Measurements from ENCODE around the gene TIMP1.
"Not testable (repeated sequence)": the region's sequence is repeated elsewhere in the genome, so short reads cannot be mapped to it uniquely, and the experiment has no call there.

TIMP1 gene

DNA sequence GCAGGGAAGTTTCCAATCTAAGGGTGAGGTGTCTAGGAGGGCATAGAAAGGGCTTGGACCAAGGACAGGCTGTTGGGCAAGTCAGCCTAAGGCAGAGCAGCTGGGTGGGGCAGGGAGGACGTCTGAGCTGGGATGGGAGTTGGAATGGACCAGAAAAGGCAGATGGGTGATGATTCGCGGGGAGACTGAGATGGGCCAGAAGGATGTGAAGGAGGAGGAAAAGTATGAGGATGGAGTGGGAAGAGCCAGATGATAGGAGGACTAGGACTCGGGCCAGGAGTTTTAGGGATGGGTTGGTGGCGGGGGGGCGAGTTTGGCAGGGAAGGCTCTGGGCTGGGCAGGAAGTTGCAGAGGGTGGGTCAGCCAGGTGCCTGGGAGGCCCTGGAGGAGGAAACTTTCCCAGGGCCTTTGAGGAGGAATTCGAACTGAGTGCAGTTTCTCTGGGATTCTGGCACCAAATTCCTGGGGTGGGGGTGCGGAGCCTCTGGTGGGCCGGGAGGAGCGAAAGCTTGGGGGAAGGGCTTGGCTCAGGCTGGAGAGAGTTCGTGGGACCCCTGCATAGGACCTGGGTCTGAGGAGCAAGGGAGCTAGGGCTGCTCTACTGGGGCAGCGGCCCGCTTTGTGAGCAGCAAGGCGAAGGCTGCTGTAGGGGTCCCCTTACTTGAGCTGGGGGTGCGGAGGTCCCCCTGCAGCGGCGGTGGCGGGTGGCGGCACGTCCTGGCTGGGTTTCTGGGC lies 8.7 kb upstream of the TIMP1 start:
- DNase-seq (ENCODE audit: low read depth) = no peak

DNA sequence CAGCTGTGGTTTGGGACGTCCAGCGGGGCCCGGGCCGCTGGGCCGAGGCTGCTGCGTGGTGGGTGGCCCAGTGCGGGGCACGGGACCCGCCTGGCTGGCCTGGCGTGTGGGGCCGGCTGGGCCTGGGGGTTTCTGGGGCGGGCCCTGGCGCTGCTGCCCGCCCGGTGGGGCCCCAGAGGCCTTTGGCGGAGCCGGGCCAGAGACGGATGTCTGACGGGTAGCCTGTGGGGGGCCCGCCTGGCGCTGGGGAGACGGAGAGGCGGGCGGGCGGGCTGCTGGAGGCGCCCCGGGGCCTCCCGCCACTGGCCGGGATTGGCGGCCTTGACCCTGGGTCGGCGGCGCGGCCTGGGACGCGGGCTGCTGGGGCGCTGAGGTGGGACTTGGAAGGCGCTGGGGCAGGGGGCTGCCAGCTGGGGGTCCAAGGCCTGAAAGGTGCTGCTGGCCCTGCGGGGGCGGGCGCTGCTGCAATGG lies 8.1 kb upstream of the TIMP1 start:
- DNase-seq (ENCODE audit: low read depth) = no peak

DNA sequence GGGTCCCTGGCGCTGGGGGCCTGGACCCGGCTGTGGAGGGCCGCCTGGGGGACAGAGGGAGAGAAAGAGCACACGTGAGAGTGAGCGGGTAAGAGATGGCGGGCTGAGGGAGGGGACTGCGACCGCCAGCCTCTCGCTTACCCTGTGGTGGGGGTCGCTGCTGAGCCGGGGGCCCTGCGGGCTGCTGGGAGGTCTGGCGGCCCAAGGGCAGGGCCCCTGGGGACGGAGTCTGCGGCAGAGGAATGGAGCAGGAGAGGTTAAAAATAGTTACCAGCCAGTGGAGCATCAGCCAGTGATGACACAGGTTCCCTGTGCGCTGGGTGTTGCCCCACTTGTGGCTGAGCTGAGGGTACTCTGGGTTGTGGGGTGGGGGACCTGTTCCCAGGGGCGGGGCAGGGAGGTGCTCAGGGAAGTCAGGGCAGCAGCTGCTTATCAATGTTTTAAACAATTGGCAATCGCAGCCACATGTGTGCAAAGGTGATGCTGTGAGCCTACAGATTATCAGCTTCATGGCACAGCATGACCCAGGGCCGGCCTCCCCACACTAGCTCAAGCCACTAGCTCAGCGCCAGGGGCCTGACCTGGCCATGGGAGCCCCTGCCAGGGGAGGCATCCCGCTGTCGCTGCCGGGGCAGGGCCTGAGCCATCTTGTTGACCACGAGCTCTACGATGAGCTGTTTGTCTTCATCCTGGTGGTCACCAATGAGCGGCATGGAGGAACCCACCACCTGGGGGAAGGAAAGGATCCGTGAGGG lies 7.5 kb upstream of the TIMP1 start:
- no peak for DNase-seq (ENCODE audit: low read depth)

DNA sequence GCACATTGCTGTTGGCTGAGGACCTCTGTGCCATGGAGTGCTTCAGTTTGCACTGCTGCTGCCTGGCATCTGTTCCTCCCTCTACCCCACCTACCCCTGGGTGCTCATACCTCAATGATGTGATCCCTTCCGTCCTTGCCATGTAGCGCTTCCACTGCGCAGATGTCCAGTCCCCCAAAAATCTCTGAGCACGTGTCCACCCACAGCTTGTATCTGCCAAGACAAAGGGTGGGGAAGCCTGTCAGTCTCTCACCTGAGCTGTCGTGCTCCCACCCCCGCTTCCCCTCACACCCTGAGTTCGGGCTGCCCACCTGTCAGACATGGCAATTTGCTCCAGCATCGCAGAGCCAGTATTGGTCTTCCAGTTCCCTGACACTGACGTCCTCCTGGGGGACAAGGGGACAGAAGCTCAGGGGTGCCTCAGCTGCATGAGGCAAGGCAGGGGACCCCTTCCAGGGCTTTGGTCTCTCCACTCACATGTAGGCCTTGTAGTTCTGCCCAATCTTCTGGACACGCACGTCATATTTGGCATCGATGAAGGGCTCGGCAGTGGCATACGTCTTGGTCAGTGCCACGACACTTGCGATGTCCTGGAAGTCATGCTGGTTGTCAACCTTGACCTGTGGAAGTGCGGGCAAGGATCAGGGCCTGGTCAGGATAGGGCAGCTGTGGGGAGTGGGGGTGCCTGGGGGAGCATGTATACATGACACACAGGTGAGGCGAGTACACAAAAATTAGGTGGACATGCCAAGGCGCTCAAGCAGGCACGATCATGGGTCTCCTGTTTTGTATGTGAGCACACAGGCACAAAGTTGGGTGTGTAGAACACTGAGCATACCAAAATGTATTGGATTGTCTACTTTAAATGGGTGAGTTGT lies 6.0 kb upstream of the TIMP1 start:
- DNase-seq (ENCODE audit: low read depth) = no peak

DNA sequence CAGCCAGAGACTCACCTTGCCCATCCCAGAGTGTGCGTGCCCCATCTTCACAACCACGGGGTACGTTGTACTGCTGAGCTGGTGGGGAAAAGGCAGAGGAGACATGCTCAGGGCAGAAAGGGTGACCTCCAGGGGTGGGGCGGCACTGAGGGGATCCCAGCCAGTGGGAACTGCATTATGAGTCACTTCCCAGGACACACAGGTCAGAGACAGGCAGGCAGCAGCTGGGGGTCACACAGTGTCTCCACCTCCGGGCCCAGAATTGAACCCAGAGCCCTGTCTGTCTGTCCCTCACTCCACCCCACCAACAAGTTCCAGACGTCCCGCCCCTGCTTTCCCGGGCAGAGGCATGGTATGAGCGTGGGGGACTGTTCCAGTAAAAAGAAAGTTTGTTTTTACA lies 4.8 kb upstream of the TIMP1 start:
- DNase-seq (ENCODE audit: low read depth) = no peak

DNA sequence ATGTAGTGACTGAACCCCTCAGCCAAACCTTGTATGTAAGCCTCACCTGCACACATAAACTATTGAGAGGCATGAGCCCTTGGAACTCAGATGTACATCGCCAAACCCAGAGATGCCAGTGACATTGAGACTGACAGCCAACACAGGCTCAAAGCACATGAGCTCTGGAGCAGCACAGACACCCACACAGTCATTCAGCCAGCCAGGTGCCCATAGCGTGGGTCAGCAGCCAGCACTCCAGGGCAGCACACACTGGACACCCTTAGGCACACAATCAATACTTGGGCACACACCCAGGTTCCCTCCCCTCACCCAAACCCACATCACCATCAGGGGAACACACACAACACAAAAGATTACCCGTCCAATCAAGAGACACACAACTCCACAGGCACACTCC lies 4.3 kb upstream of the TIMP1 start:
- no peak for DNase-seq (ENCODE audit: low read depth)

DNA sequence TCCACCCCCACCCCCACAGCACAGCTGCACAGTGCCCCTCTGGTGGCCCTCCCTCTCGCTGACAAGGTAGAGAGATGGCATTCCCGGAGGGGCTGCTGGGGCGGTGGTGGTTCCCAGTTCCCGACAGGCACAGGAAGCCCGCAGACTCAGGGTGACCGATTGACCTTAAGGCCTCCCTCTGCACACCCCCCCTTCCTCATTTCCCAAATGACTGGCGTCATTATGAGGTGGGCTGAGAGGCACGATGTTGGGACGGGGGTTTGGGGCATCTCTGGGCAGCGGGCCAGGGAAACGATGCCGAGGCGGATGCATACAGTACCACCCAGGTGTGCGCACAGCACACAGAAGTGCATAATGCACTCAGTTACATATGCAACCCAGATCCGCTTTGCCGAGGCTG lies 3.5 kb upstream of the TIMP1 start:
- DNase-seq (ENCODE audit: low read depth) = no peak

DNA sequence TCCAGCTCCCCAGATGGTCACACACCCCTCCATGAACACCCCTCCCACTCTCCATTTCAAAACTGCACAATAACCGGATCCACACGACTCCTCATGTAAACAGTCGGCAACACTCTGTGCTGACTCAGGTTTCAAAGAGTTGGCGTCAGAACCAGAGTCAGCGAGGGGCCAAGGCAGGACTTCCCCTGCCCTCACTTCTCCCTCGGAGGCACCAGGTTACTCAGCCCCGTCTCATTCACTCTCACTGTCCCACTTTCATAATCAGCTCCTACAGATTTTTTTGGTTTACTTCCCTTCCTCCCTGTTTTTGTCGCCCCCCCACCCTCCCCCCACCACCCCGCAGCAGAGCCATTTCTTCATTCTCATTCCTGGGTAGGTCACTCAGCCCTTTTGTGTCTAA lies 2.7 kb upstream of the TIMP1 start:
- no peak for DNase-seq (ENCODE audit: low read depth)

DNA sequence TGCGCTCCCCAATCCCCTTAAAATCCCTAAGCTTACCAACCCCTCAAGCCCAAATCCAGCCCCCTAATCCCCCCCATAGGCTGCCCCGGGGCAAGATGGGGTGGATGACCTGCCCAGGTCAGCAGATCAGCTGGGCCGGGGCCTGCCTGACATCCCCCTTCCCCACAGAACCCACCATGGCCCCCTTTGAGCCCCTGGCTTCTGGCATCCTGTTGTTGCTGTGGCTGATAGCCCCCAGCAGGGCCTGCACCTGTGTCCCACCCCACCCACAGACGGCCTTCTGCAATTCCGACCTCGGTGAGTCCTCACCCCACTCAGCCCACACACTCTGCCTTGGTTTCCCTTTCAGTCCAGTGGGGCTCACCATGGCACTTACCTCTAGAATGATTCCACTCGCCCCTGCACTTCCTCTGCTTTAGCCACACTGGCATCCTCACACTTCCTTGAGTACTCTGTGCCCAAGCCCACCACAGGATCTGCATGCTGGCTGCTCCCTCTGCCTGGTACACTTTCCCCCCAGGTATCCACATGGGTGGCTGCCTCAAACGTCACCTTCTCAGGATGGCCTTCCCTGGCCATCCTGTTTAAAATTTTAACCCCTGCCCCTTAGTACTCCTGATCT lies 1.1 kb downstream of the TIMP1 start:
- DNase-seq (ENCODE audit: low read depth) = no peak

DNA sequence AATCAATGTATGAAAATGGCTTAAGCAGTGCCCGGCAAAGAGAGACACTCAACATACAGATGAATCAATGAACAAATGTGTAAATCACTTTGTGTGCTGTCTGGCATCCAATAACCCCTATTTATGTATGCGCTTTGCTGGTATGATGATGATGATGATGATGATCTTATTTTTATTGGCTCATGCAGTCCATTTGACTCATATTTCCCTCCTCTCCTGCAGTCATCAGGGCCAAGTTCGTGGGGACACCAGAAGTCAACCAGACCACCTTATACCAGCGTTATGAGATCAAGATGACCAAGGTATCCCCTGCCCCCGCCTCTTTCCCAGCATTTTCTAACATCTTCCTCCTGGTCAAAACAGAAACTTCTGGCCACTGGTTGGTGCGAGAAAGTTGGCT lies 2.5 kb downstream of the TIMP1 start:
- DNase-seq (ENCODE audit: low read depth) = no peak

DNA sequence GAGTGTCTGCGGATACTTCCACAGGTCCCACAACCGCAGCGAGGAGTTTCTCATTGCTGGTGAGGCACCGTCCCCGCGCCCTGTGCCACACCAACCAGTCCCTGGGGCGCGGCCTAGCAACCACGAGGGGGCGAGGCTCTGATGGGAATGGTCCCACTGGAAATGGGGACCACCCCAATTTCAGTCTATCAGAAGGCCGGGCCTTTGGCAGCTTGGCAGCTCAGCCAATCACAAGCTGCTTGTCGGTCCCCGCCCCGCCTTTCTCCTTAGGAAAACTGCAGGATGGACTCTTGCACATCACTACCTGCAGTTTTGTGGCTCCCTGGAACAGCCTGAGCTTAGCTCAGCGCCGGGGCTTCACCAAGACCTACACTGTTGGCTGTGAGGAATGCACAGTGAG lies 3.0 kb downstream of the TIMP1 start:
- DNase-seq (ENCODE audit: low read depth) = no peak

DNA sequence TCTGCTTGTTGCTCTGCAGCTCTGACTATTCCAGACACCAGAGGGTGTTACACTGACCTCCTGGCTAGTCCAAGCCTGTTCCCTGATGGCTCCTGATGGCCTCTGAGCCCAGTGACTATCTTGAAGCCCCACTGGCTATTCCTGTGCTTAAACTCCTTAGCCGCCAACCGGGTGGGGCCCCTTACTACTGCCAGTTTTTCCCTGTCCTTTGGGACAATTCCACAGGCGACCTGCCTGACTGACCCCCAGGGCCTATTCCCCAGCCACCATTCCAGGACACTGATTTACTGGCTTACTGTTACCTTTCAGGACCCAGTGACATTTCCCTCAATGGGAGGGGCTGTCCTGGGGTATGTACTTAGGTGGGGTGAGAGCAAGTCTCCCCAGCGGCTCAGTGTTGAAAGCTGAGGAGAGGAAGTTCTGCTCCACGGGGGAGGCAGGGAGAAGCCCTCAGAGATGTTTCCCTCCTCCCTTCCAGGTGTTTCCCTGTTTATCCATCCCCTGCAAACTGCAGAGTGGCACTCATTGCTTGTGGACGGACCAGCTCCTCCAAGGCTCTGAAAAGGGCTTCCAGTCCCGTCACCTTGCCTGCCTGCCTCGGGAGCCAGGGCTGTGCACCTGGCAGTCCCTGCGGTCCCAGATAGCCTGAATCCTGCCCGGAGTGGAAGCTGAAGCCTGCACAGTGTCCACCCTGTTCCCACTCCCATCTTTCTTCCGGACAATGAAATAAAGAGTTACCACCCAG lies 4.0 kb downstream of the TIMP1 start:
- no peak for DNase-seq (ENCODE audit: low read depth)

DNA sequence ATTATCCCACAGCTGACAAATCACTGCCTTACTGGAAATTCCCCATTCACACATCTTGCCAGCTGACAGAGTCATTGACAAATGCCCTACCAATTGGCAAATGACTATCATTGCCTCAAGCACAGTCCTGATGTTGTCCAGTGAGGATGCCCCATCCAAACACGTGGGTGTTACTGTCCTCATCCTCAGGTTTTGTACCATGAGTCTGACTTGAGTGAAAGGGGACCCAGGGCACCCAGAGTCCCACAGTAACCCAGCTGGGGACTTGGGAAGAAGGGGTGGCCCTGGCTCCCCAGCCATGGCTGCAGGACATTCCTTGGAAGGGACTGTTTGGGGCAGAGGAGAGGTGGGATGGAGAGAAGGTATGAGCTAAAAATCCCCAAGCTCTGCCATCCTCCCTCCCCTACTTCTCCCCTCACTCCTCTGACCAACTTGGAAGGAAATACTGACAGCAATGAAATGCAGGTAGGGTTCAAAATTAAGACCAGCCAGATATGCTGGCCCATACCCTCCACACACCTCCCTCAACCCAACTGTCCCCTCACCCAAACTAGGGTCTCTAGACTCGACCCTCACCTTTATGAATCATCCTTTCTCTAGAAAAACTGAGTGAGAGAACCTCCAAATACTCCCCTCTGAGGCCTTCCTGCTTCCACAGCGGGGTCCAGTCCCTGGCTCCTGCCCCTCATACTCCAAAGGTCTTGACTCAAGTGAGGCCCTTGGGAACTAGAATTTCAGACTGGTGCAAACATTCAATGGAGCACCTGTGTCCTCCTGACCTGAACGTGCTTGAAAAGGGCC lies 5.1 kb downstream of the TIMP1 start:
- DNase-seq (ENCODE audit: low read depth) = no peak

DNA sequence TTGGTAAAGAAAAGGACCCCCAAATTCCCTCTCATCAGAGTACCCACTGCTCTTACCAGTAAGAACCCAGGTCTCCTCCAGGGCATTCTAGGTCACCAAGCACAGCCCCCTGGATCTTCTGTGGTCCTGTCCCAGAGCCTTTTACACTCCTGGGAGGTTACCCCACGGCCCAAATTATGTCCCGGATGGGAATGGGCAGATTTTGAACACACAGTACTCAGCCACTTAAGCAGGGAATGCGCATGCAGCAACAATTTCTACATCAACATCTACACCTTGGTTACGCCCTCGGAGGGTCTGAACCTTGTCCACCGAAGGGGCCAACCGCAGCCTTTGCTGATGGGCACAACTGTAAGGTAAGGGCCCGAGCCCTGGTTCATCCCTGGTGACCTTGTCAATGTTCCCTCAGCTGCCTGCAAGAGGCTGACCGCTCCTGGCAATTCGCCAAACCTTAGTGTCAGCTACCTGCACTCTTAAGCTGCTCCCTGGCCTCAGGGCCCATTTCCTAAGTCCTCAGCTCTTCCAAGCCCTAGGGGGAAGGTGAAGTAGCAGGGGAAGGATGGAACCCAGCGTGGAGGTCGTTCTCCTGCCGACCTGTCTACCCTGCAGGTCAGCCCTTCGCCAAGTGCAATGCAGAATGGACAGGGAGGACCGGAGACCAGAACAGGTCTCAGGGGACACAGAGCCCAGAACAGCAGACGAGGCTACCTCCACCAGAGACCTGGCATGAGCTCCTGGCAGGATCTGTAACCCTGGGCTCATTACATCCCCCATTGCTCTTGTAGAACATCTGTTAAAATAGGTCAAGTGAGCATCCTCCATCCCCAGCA lies 5.9 kb downstream of the TIMP1 start:
- no peak for DNase-seq (ENCODE audit: low read depth)

DNA sequence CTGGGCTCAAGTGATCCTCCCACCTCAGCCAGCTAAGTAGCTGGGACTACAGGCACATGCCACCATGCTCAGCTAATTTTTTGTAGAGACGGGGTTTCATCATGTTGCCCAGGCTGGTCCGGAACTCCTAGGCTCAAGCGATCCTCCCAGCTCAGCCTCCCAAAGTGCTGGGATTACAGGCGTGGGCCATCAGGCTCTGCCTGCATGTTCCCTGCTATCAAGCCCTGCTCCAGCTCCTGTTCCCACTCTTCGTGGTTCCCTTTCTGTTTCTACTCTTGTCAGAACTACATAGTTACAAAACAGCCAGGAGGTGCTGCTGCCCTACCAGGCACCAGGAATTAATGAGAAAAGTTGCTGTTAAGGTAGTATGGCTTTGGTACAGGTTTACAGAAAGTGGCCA lies 8.7 kb downstream of the TIMP1 start:
- no peak for DNase-seq (ENCODE audit: low read depth)

DNA sequence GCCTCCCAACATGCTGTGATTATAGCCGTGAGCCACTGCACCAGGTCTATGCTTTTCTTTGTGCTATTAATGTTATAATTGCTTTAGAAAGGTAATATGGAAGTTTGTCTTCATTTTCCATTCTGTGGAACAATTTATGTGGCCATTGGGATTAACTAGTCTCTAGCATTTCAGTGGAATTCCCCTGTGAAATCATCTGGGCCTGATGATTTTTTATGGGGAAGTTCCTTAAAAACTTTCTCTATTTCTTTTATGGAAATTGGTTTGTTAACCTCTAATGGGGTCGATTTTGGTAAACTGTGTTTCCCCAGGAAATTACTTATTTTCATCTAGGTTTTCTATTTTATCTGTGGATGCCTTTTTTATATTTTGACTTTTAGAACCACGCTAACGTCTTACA lies 11.3 kb downstream of the TIMP1 start:
- no peak for DNase-seq (ENCODE audit: low read depth)

DNA sequence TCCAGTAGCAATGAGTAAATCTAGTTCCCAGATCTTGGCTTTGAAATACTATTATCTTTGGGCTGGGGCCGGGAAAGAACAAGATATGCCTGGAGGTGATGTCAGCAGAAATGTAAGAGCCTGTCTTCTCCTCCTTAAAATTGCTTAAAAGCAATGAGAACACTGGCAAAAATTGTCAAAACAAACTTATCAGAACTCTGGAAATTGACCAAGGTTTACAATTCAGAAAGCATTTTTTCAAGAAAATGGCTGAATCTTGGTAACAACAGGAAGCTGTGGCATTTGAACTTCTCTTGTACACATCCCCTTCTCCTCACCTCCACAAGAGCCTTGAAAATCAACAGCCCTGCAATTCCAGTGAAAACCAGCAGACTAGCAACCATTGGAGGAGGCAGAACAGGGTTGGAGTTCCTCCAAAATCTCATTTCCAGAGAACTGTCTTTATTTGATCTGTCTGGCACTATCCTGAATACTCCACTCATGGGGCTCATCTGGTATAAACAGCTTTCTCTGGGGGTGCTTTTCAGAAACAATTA lies 13.5 kb downstream of the TIMP1 start:
- DNase-seq (ENCODE audit: low read depth) = no peak

DNA sequence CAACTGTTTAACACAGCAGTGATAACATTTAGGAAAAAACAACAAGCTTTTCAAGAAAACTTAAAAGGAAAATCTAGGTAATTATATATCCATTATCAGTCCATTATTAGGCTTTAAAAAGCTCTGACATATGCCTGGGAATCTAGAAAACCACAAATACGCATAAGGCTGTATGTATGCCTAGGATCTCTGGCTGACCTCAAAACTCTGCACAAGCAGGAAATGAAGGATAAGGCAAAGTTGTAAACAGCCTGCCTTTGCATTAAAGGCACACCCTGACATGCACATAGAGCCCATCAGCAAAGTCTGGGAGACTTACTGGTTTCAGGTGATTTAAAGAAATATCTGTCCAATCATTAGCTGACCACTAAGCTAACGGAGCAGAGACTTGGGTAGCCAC lies 14.0 kb downstream of the TIMP1 start:
- no peak for DNase-seq (ENCODE audit: low read depth)

DNA sequence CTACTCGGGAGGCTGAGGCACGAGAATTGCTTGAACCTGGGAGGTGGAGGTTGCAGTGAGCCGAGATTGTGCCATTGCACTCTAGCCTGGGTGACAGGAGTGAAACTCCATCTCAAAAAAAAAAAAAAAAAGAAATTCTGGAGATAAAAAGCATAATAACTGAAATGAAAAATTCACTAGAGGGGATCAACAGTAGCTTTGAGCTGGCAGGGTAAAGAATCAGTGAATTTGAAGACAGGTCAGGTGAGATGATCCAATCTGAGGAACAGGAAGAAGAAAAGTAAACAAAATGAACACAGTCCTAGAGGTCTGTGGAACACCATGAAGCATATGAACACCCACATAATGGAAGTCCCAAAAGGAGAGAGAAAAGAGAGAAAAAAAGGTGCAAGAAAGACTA lies 15.0 kb downstream of the TIMP1 start:
- DNase-seq (ENCODE audit: low read depth) = no peak

DNA sequence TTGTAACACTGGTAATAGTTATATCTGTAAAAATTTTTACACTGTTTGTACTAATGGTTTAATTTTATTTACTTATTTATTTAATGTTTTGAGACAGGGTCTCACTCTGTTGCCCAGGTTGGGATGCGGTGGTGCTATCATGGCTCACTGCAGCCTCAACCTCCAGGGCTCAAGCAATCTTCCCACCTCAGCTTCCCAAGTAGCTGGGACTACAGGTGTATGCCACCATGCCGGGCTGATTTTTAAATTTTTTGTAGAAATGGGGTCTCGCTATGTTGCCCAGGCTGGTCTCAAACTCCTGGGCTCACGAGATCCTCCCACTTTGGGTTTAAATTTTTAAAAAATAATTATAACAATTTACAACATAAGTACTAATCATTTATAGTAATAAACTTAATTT lies 20.9 kb downstream of the TIMP1 start:
- not testable (repeated sequence) for DNase-seq (ENCODE audit: low read depth)
